GM12801 (cell line): ENCODE results near the gene FOLR3.

ENCODE experiments used
- CTCF ChIP-seq: IDR thresholded peaks from one replicate; pipeline ENCODE4 v1.5.1; 2011; ENCODE audit warnings: control low read depth; ENCODE audit not compliant: insufficient read length; ENCODE audit errors: extremely low read depth

The FOLR3 gene

GRCh38 chr11:72179049-72179803, 43.7 kb downstream of the FOLR3 start:
- no peak for TF ChIP-seq CTCF

- no peak for TF ChIP-seq CTCF
Observed at GRCh38 chr11:72179804-72180396, 44.4 kb downstream of the FOLR3 start.

DNA sequence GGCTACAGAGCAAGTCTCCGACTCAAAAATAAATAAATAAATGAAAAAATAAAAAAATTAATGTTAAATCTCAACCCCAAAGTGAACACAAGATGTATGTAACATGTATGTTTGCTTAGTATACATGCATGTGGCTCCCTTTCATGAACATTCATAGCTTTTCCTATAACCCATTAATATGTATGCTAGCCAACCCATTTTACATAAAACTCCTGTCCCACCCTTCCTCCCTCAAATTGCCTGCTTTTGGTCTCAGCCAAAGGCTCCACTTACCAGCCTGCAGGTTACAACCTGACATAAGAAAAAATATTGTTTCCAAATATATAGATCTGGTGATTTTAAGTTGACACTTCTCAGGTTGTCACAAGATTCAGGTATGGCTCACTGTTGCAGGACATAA, 52.7 kb downstream of the FOLR3 start:
- no peak for TF ChIP-seq CTCF
